ENCODE results near the gene LRRC61. TPM values are rescaled to one million over a fixed set of nuclear protein-coding genes. Genes with fewer than 3 reads are reported as not detected.
"Not testable (repeated sequence)": the region's sequence is repeated elsewhere in the genome, so short reads cannot be mapped to it uniquely, and the experiment has no call there.

LRRC61 gene, protein sequence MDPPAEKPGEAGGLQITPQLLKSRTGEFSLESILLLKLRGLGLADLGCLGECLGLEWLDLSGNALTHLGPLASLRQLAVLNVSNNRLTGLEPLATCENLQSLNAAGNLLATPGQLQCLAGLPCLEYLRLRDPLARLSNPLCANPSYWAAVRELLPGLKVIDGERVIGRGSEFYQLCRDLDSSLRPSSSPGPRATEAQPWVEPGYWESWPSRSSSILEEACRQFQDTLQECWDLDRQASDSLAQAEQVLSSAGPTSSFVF
- total RNA-seq = 10 to 100 TPM; 18.4 to 35.4 TPM
- 16.7 TPM for polyA plus RNA-seq (ENCODE audit: insufficient read depth, low read depth, low replicate concordance)
- long read RNA-seq, donor 1, transcript LRRC61-202 (3 exons, 1,877 nt) = major isoform, 18 of 21 reads
- long read RNA-seq, donor 1, partial matches to known transcripts = 0 of 21 reads
- long read RNA-seq, donor 1, other reads (novel, unspliced or antisense) = 0 of 21 reads
- long read RNA-seq, donor 2, transcript LRRC61-202 (3 exons, 1,877 nt) = major isoform, 6 of 14 reads
- long read RNA-seq, donor 2, partial matches to known transcripts = 8 of 14 reads
- long read RNA-seq, donor 2, other reads (novel, unspliced or antisense) = 0 of 14 reads

- Histone ChIP-seq H3K9me3 (no peaks in the 10 kb centered on the region), H3K27me3 (no peaks in the 10 kb centered on the region), H3K4me3 (peak within 1 kb of the TSS; percentile 77 to 81), H3K4me1 (peaks cover 11% of the 10 kb centered on the region), H3K27ac (peak within 1 kb of the TSS; percentile 52 to 68), H3K36me3 (ENCODE audit: low read depth, missing control alignments) (no peaks in the 10 kb centered on the region)
- TF ChIP-seq CTCF (IDR thresholded peaks at IDR 0.05) (no peak), POLR2A (IDR thresholded peaks at IDR 0.05) (no peak)
- WGBS, 2 donors = 2 to 26% methylated on average over 4 to 77 of the region's 82 CpGs
- intact Hi-C loops (cut with DNase I; ENCODE audit: low total_unique reads) = no loop called here
- peak; percentile 80 for DNase-seq
Measured at GRCh38 chr7:150322833-150323681, at the start of gene LRRC61, which contains the start of gene ACTR3C. Gene LRRC61, plus strand, starts transcription at chr7:150323355. Its CDS starts 13,507 bp downstream, at chr7:150336862. Gene ACTR3C, minus strand, starts transcription at chr7:150323545. Its CDS starts 28,249 bp downstream, at chr7:150295296.

DNA sequence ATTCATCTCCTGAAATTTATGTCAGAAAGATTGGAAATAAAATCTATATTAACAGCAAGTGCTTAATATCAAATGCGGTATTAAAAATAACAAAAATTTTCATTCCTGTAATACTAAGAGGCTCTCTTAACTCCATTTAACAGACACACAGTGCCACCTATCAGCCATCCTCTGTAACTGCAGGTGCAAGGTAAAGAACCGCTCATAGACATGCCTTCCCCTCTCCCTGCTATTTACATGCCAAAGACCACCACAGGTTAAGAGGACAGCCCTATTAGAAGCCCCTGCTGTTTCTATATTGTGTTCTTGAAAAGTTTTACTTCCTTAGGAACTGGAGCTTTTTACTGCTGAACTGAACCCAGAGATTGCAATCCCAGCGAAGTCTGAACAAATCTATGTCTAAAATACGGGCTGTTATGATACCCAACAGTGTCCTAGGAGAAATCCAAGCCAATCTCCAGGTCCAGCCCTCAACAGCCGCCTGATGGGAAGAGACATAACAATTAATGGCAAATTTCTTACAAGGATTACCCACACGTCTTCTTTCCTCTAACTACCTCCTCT lies 46.9 kb upstream of the LRRC61 start:
- peak; percentile 51 to 80 (median 75) for TF ChIP-seq CTCF (IDR thresholded peaks at IDR 0.05)
- H3K36me3 ChIP-seq (ENCODE audit: low read depth, missing control alignments); H3K27me3 ChIP-seq; H3K4me3 ChIP-seq; intact Hi-C loops (cut with DNase I; ENCODE audit: low total_unique reads); H3K27ac ChIP-seq; H3K4me1 ChIP-seq; H3K9me3 ChIP-seq: not testable (repeated sequence)
- WGBS, 2 donors = 58 to 67% methylated on average over 6 of the region's 6 CpGs
- DNase-seq = peak; percentile 38

DNA sequence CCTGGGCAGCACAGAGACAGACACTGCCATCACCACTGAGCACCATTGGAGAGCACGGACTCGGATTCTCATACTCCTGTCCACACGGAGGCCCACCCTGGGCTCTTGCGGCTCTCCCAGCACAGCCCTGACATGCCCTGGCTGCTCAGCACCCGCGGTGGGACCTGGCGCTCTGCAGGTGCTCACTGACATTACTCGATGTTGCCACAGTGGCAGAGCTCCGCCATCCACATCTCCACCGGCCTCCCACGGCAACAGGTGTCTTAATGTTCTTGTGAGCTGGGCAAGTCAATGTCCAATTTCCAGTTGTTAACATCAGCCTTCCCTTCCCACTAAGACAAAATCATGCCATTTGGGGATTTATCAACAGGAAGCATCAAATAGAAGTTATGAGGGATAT lies 44.8 kb upstream of the LRRC61 start:
- 95% methylated on average over 11 of the region's 11 CpGs; no CpG with 5 or more reads in 1 of the 2 donors for WGBS, 2 donors
- intact Hi-C loops (cut with DNase I; ENCODE audit: low total_unique reads) = not testable (repeated sequence)

DNA sequence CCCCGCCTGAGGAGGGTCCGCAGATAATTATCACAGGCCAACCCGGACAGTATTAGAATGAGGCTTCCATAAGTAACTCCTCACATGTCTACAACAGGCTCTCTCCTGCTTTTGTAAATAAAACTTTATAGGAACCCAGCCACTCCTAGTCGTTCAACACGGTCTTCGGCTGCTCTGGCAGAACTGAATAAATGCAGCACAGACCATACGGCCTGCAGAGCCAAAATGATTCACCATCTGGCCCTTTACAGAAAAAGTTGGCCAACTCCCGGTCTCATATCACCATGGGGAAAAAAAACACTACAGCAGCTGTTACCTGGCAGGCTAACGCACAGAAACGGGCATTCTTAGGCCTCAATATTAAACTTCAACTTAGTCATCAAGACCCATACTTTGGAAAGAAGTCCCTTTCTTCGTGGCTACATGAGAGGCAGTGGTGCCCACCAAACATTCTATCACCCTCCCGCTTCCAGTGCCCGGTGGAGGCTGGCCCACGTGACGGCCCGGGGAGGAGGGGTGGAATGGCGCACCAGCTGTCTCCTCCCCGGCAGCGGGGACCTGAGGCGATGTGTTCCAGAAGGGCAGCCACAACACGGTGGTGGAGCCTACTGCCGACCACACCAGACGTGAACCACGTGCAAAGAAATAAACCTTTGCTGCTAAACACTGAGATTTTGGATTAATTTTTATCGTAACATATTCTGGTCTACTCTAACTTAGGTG lies 41.3 kb upstream of the LRRC61 start:
- H3K4me3 ChIP-seq; H3K9me3 ChIP-seq; H3K36me3 ChIP-seq (ENCODE audit: low read depth, missing control alignments); intact Hi-C loops (cut with DNase I; ENCODE audit: low total_unique reads); H3K27ac ChIP-seq; DNase-seq; H3K4me1 ChIP-seq; H3K27me3 ChIP-seq: not testable (repeated sequence)
- 60% methylated on average over 20 of the region's 25 CpGs; no CpG with 5 or more reads in 1 of the 2 donors for WGBS, 2 donors

More for the DNA sequence above, 44.8 kb upstream of the LRRC61 start:
- not testable (repeated sequence) for H3K4me1 ChIP-seq; H3K27ac ChIP-seq; H3K4me3 ChIP-seq; H3K9me3 ChIP-seq; H3K36me3 ChIP-seq (ENCODE audit: low read depth, missing control alignments); DNase-seq; H3K27me3 ChIP-seq

DNA sequence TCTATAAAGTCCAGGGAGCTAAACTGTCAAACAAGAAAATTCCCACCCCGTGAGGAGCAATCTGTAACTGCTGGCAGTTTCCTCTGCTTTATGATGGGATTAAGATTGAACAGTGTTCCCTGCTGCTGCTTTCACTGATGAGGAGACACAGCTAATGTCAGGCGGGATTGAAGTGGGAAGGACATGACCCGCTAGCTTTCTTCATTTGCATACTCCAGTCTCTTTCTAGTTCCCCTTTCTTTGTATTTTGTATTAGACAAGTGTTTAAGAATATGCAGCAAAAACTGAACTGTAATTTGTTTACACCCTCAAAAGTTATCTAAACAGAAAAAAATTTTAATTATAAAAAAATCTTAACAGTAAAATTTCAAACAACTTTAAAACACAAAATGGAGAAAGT lies 40.0 kb upstream of the LRRC61 start:
- intact Hi-C loops (cut with DNase I; ENCODE audit: low total_unique reads); H3K27ac ChIP-seq; H3K9me3 ChIP-seq; H3K4me3 ChIP-seq; H3K36me3 ChIP-seq (ENCODE audit: low read depth, missing control alignments); H3K4me1 ChIP-seq; DNase-seq; H3K27me3 ChIP-seq: not testable (repeated sequence)
- WGBS, 2 donors = 81% methylated on average over 2 of the region's 3 CpGs; no CpG with 5 or more reads in 1 of the 2 donors

- H3K27me3 ChIP-seq; H3K4me1 ChIP-seq; H3K27ac ChIP-seq; H3K36me3 ChIP-seq (ENCODE audit: low read depth, missing control alignments); intact Hi-C loops (cut with DNase I; ENCODE audit: low total_unique reads); H3K9me3 ChIP-seq; H3K4me3 ChIP-seq; DNase-seq: not testable (repeated sequence)
- 87 to 93% methylated on average over 3 to 6 of the region's 6 CpGs for WGBS, 2 donors
Measured at GRCh38 chr7:150283608-150284007, 39.5 kb upstream of the LRRC61 start.
